ENCODE results near the gene MRPL33. TPM values are rescaled to one million over a fixed set of nuclear protein-coding genes. Genes with fewer than 3 reads are reported as not detected.
"Not testable (repeated sequence)": the region's sequence is repeated elsewhere in the genome, so short reads cannot be mapped to it uniquely, and the experiment has no call there.

The MRPL33 gene
- total RNA-seq, 1 experiment from 2014 or later, result 349 TPM

GRCh38 chr2:27741673-27742072 is 29.8 kb upstream of the MRPL33 start:
- DNase-seq (ENCODE audit: low read depth), result no peak

- DNase-seq (ENCODE audit: low read depth), result no peak
These were observed 28.9 kb upstream of the MRPL33 start for GRCh38 chr2:27742571-27742970.

GRCh38 chr2:27745494-27745893 is 26.0 kb upstream of the MRPL33 start:
- not testable (repeated sequence) for DNase-seq (ENCODE audit: low read depth)

GRCh38 chr2:27746325-27746724 is 25.2 kb upstream of the MRPL33 start:
- DNase-seq (ENCODE audit: low read depth), result no peak

GRCh38 chr2:27747827-27748352 is 23.6 kb upstream of the MRPL33 start:
- no peak for DNase-seq (ENCODE audit: low read depth)

GRCh38 chr2:27748803-27749554 is 22.5 kb upstream of the MRPL33 start:
- not testable (repeated sequence) for DNase-seq (ENCODE audit: low read depth)

GRCh38 chr2:27751377-27751776 is 20.1 kb upstream of the MRPL33 start:
- DNase-seq (ENCODE audit: low read depth), result no peak

GRCh38 chr2:27752551-27753237 is 18.8 kb upstream of the MRPL33 start:
- no peak for DNase-seq (ENCODE audit: low read depth)

GRCh38 chr2:27754138-27754588 is 17.4 kb upstream of the MRPL33 start:
- DNase-seq (ENCODE audit: low read depth), result peak; percentile 76

- no peak for DNase-seq (ENCODE audit: low read depth)
These were observed 16.7 kb upstream of the MRPL33 start for GRCh38 chr2:27754831-27755230.

GRCh38 chr2:27756091-27756490 is 15.4 kb upstream of the MRPL33 start:
- DNase-seq (ENCODE audit: low read depth), result no peak

GRCh38 chr2:27756544-27757498 is 14.7 kb upstream of the MRPL33 start:
- no peak for DNase-seq (ENCODE audit: low read depth)

GRCh38 chr2:27762951-27763906 is 8.3 kb upstream of the MRPL33 start:
- peak; percentile 66 for DNase-seq (ENCODE audit: low read depth)

- DNase-seq (ENCODE audit: low read depth), result no peak
These were observed 7.6 kb upstream of the MRPL33 start for GRCh38 chr2:27763907-27764267.

GRCh38 chr2:27764526-27764925 is 7.0 kb upstream of the MRPL33 start:
- DNase-seq (ENCODE audit: low read depth), result not testable (repeated sequence)

GRCh38 chr2:27765621-27766286 is 5.8 kb upstream of the MRPL33 start:
- DNase-seq (ENCODE audit: low read depth), result no peak

- no peak for DNase-seq (ENCODE audit: low read depth)
These were observed 5.2 kb upstream of the MRPL33 start for GRCh38 chr2:27766287-27766661.

GRCh38 chr2:27771202-27771547 is 344 bp upstream of the MRPL33 start:
- no peak for DNase-seq (ENCODE audit: low read depth)

- no peak for DNase-seq (ENCODE audit: low read depth)
These were observed 1.3 kb downstream of the MRPL33 start for GRCh38 chr2:27772804-27773203.

GRCh38 chr2:27773959-27774358 is 2.4 kb downstream of the MRPL33 start:
- no peak for DNase-seq (ENCODE audit: low read depth)
